Colonic mucosa (tissue), 4 donors: ENCODE measurements around the gene EIF2AK2. TPM values are rescaled to one million over a fixed set of nuclear protein-coding genes. Genes with fewer than 3 reads are reported as not detected.

Source experiments
- DNase-seq: peaks from one replicate; pipeline ENCODE4 v3.0.0-alpha.2; 2020
- H3K27ac ChIP-seq: fragments of 200-600 bp; one replicate; pipeline ENCODE4 v1.8.0; 2021
- H3K27me3 ChIP-seq: fragments of 200-600 bp; one replicate; pipeline ENCODE4 v1.8.0; 2021
- H3K36me3 ChIP-seq: fragments of 200-600 bp; one replicate; pipeline ENCODE4 v1.8.0; 2021
- H3K4me1 ChIP-seq: fragments of 200-600 bp; one replicate; pipeline ENCODE4 v1.8.0; 2021; ENCODE audit warnings: mild to moderate bottlenecking
- H3K4me3 ChIP-seq: fragments of 200-600 bp; one replicate; pipeline ENCODE4 v1.8.0; 2021
- H3K9ac ChIP-seq, 2 donors: one replicate each; pipeline ENCODE4 v1.7.0; 2013; ENCODE audit warnings: control low read depth in 2 of 2, low read depth in 2 of 2, low read length in 2 of 2
- H3K9me3 ChIP-seq: fragments of 200-600 bp; one replicate; pipeline ENCODE4 v1.8.0; 2021
- intact Hi-C: fragments of 100-400 bp; cut with DNase I; formaldehyde crosslinking; loops from one replicate; pipeline ENCODE4 v1.14.1; 2022
- total RNA-seq, 2 donors: library from RNA; stranded (reverse); fragmentation: NEBNext Ultra II Directional in 1 of 2; extraction: Animal tissue kit (Norgen Biotek cat#: 25700) in 1 of 2; gene quantifications; one replicate each; pipeline ENCODE4 v1.2.1, GENCODE V29; 2021
- TF ChIP-seq, protein P1 (sequence below): fragments of 200-600 bp; IDR thresholded peaks from one replicate; pipeline ENCODE4 v1.8.0; 2022; ENCODE audit warnings: antibody characterized with exemption, mild to moderate bottlenecking
- donor health status: healthy.
- donor health status: DM: no; HTN: no; CAD: no.
- donor health status: DM: no; HTN: no; CAD: no.

Gene EIF2AK2
- total RNA-seq, 2 donors from 2014 or later = 35.4 to 37.3 TPM

DNA sequence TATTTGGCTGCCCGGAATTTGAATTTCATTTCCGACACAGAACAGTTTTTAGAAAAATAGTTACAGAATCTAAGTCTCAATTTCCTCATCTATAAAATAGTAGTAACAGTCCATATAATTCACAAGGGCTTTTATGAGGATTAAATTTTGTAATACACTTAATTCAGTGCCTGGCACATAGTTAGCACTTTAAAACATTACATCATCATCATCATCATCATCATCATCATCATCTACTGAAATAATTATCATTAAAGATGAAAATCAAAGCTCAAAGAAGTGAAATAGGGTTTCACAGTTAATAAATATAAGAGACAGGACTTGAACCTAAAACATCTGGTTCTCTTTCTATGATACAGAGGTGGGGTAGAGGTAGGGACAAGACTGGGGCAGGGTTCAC, 85.8 kb downstream of the EIF2AK2 start:
- H3K9ac ChIP-seq = no peak overlapping the region
- intact Hi-C loops = no loop called here
- H3K36me3 ChIP-seq = no peaks in the 10 kb centered on the region
- no peaks in the 10 kb centered on the region for H3K27me3 ChIP-seq
- DNase-seq = no peak
- H3K4me1 ChIP-seq = no peaks in the 10 kb centered on the region
- no peaks in the 10 kb centered on the region for H3K9me3 ChIP-seq
- H3K4me3 ChIP-seq = no peak overlapping the region
- TF ChIP-seq, protein P1, sequence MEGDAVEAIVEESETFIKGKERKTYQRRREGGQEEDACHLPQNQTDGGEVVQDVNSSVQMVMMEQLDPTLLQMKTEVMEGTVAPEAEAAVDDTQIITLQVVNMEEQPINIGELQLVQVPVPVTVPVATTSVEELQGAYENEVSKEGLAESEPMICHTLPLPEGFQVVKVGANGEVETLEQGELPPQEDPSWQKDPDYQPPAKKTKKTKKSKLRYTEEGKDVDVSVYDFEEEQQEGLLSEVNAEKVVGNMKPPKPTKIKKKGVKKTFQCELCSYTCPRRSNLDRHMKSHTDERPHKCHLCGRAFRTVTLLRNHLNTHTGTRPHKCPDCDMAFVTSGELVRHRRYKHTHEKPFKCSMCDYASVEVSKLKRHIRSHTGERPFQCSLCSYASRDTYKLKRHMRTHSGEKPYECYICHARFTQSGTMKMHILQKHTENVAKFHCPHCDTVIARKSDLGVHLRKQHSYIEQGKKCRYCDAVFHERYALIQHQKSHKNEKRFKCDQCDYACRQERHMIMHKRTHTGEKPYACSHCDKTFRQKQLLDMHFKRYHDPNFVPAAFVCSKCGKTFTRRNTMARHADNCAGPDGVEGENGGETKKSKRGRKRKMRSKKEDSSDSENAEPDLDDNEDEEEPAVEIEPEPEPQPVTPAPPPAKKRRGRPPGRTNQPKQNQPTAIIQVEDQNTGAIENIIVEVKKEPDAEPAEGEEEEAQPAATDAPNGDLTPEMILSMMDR = no peak
- H3K27ac ChIP-seq = no peak overlapping the region

DNA sequence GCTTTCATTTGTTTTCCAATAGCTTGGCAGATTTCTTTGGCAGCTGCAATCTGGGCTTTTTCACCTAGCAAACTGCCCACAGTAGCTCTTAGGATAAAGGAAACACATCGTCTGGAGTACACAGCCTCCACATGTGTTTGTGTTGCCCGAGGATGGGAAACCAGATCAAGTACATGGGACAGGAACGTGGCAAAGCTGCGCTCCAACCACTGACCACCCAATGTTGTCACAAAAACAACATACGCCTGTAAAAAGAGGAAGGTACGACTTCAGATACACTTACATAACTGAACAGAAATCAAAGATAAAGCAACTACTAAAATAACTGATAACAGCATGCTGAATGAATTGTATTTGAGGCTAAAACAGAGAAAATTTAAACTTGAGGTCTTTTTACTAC, 88.1 kb downstream of the EIF2AK2 start:
- intact Hi-C loops = no loop called here
- Histone ChIP-seq H3K27ac (no peak overlapping the region), H3K9me3 (no peaks in the 10 kb centered on the region), H3K36me3 (peaks cover 6% of the 10 kb centered on the region), H3K4me3 (no peak overlapping the region), H3K9ac (no peak overlapping the region), H3K27me3 (no peaks in the 10 kb centered on the region), H3K4me1 (no peaks in the 10 kb centered on the region)
- DNase-seq = no peak
- TF ChIP-seq, protein P1 = no peak

DNA sequence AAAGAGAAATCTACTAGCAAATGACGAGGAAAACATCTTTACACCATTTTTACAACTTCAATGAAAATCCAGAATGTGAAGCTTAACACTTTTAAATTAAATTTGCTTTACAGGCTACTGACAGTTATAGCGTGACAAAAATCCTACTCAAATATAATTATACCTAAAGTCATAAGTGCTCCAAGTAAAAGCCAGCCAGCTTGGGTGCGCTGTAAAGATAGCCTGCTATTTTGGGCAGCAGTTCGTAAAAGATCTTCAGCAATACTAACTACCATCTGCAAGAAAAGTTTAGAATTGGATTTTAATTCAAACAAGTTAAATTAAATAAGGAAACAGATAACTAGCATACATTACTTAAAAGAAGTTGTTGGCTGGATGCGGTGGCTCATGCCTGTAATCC, 95.0 kb downstream of the EIF2AK2 start:
- no peak for DNase-seq
- H3K36me3 ChIP-seq = peaks cover 18% of the 10 kb centered on the region
- H3K9ac ChIP-seq = no peak overlapping the region
- intact Hi-C loops = no loop called here
- TF ChIP-seq, protein P1 = no peak
- H3K9me3 ChIP-seq = no peaks in the 10 kb centered on the region
- no peak overlapping the region for H3K4me3 ChIP-seq
- no peak overlapping the region for H3K27ac ChIP-seq
- no peaks in the 10 kb centered on the region for H3K27me3 ChIP-seq
- no peaks in the 10 kb centered on the region for H3K4me1 ChIP-seq

- H3K9me3 ChIP-seq = no peaks in the 10 kb centered on the region
- H3K36me3 ChIP-seq = peaks cover 21% of the 10 kb centered on the region
- H3K27ac ChIP-seq = no peak overlapping the region
- intact Hi-C loops = no loop called here
- no peak for DNase-seq
- TF ChIP-seq, protein P1 = no peak
- H3K4me1 ChIP-seq = no peaks in the 10 kb centered on the region
- H3K9ac ChIP-seq = no peak overlapping the region
- no peaks in the 10 kb centered on the region for H3K27me3 ChIP-seq
- no peak overlapping the region for H3K4me3 ChIP-seq
Observed at GRCh38 chr2:37061013-37061711, 95.6 kb downstream of the EIF2AK2 start.

GRCh38 chr2:37060446-37060845, 96.3 kb downstream of the EIF2AK2 start:
- H3K9ac ChIP-seq = no peak overlapping the region
- H3K4me3 ChIP-seq = no peak overlapping the region
- TF ChIP-seq, protein P1 = no peak
- no peaks in the 10 kb centered on the region for H3K9me3 ChIP-seq
- intact Hi-C loops = no loop called here
- H3K4me1 ChIP-seq = no peaks in the 10 kb centered on the region
- H3K27ac ChIP-seq = no peak overlapping the region
- H3K27me3 ChIP-seq = no peaks in the 10 kb centered on the region
- H3K36me3 ChIP-seq = peaks cover 26% of the 10 kb centered on the region
- no peak for DNase-seq
